HG02623 (cell line): ENCODE data around the gene DPT.
"Not testable (repeated sequence)": the region's sequence is repeated elsewhere in the genome, so short reads cannot be mapped to it uniquely, and the experiment has no call there.

Source experiments
- ATAC-seq: cut with Tn5 transposase; IDR thresholded peaks from one replicate; pipeline ENCODE4 v1.9.1; 2021; ENCODE audit warnings: moderate library complexity; ENCODE audit not compliant: unreplicated experiment

DPT gene

GRCh38 chr1:168728473-168729404, at the start of gene DPT:
TSS of gene DPT (minus strand) at chr1:168729206. CDS start at chr1:168729174, 32 bp downstream.
- no peak for ATAC-seq

GRCh38 chr1:168775366-168775765, 46.4 kb upstream of the DPT start:
- no peak for ATAC-seq

GRCh38 chr1:168774241-168774640, 45.2 kb upstream of the DPT start:
- ATAC-seq = no peak

GRCh38 chr1:168772428-168773060, 43.5 kb upstream of the DPT start:
- no peak for ATAC-seq

- no peak for ATAC-seq
These were observed 42.2 kb upstream of the DPT start for GRCh38 chr1:168771104-168771630.

- ATAC-seq = not testable (repeated sequence)
These were observed 40.9 kb upstream of the DPT start for GRCh38 chr1:168769893-168770292.

GRCh38 chr1:168767894-168768584, 39.0 kb upstream of the DPT start:
- ATAC-seq = no peak

DNA sequence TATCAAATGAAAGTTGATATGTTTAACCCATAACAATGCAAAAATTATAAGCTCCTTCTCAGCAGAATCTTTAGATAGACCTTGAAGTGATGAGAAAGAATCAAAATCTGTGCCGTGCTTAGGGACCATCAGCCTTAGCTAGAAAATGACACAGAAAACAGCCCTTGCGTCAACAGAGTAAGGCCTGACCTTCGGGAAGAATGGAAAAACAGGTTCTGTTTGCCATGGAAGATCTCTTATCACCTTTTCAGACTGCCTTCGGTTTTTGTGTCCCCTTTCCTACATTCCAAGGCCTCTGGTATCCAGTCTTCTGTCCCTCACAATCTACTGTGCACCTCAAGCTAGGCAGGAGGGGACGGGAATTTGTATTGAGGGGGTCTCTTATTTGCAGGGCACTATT, 37.6 kb upstream of the DPT start:
- no peak for ATAC-seq

- no peak for ATAC-seq
These were observed 34.0 kb upstream of the DPT start for GRCh38 chr1:168763031-168763430.

GRCh38 chr1:168762473-168762872, 33.5 kb upstream of the DPT start:
- no peak for ATAC-seq

DNA sequence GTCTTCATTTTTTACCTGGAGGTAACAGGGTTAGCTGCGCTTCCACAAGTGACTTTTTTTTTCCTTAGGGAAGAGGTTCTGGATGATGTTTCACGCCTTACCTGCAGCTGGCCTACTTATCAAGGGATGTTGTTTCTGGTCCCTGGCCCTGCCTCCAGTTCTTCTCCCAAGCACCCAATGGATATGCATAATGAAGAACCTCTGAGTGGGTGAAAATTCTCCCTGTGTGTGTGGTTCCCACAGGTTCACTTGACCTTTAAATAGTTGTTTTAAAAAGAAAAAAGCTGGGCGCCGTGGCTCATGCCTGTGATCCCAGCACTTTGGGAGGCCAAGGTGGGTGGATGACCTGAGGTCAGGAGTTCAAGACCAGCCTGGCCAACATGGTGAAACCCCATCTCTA, 31.8 kb upstream of the DPT start:
- ATAC-seq = no peak

- no peak for ATAC-seq
These were observed 31.2 kb upstream of the DPT start for GRCh38 chr1:168760241-168760640.

DNA sequence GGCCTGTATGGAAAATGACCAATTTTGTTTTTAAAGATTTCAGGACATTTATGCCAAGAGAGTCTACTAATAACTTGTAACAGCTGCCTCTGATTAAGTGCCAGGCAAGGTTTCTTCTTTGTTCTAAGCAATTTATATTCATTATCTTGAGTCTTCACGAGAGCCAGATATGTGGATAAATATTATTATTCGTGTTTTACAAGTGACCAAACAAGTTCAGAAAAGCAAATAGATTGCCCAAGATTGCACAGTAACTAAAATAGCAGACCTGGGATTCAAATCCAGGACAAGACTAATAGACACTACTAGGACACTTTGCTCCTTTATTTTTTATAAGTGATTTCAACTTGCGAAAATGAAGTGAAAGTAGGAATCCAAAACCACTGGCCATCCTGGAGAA, 30.1 kb upstream of the DPT start:
- ATAC-seq = no peak

- no peak for ATAC-seq
These were observed 29.5 kb upstream of the DPT start for GRCh38 chr1:168758503-168758902.

DNA sequence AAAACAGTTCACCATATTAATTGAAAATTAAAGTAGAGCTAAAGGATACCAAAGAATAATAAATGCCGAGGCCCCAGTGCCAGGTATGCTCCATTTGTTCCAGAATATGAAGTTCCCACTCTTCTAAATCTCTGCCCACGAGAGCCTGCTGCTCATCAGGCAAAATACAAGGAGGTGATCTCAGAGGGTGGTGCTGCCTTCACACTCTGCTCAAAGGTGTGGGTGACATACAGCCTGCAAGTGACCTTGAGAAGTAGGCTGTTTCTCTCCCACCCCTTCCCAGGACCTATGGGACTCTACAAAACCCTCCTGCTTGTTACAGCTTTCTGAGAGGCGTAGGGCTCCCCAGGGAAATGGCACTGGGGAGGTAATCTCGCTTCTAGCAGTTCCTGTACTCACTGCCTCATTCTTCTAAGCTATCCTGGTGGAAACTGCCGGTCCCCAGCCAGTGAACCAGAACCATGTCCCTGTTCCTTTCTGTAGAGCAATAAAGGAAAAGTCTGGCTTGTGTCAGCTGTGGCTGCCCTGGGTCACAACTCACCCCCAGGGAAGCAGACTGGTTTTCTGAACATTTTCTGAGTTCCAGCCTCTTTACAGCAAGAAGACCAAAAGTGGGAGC, 26.9 kb upstream of the DPT start:
- ATAC-seq = no peak

DNA sequence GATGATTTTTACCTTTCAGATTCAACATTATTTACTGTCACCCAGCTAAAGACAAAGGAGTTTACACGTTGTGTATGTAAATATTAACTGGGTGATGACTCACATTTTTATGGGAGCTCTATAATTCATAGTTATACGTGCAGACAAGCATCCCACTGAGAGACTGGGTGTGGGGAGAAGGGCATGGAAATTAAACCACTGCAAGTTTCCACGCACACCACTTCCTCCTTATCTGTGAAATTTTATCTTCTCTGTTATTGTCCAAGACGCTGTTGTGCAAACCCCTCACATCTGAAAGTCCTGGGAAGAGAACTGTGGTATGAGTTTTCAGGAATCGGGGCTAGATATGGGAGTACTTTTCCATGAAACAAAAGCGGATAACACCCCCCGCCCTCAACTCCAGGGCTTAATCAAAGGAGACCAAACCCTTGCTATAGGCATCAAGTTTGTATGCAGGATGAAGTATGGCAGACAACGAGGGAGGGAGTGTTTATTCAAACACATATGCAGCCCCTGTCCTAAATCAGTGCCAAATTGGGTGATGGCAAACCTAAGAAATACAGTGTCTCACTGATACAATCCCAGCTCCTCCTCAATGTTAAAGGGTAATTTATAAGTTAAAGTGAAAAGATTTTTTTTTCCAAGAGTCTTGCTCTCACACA, 23.3 kb upstream of the DPT start:
- ATAC-seq = no peak

- ATAC-seq = no peak
These were observed 22.2 kb upstream of the DPT start for GRCh38 chr1:168751195-168751650.

DNA sequence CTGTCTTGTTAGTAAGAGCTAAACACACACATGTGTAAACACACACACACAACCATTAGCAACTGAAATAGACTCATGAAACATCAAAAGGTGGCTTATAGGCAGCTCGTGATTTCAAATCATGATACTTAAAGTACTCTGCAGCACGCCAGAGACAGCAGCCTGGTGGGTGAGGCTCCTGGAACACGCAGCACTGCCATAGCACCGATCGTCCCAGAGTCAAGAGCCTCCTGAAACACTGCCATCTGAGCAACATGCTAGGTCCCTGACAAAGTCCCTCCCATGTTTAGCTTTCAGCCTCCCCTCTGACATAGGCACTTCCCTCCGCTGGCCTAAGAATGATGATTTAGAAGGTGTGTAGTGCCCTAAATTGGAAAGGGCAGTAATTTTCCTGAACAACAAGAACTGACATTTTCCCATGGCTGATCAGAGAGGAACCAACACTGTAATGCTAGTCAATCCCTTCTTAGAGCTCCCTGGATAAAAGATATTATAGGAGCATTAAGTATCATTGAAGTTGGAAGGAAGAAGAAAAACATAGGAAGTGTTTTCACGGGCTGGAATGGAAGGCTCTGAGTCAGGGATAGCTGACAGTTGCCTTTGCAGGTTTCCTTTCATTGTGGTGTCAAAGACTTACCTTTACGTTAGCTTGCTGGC, 14.1 kb upstream of the DPT start:
- ATAC-seq = no peak

DNA sequence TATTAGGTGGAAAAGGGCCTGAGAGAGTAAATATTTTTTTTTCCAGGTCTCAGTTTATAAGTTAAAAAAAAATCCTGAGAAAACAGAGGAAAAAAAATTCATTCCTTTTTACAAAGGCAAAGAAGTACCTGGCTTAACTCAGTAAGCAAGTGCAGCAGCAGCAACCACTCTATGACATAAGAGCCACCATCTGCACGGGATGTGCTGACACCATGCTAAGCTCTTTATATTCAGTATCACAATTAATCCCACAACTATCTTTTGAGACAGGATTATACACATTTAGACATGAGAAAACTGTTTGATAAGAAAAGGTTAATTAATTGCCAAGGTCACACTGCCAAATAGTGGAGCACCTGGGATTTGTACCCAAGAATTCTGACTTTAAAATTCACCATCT, 13.4 kb upstream of the DPT start:
- no peak for ATAC-seq

GRCh38 chr1:168739908-168740307, 10.9 kb upstream of the DPT start:
- ATAC-seq = no peak
